GM10266 (cell line): ENCODE results near the gene NTN3.
A peak's percentile ranks its signal among the peaks of the same experiment; 100 is the strongest.

Experiments
- DNase-seq: peaks from one replicate; pipeline ENCODE4 v3.0.0; 2012; ENCODE audit errors: extremely low spot score
- TF ChIP-seq, protein P1 (sequence below): IDR thresholded peaks from 2 replicates; pipeline ENCODE4 v1.5.1; 2012; ENCODE audit warnings: mild to moderate bottlenecking, low read depth; ENCODE audit not compliant: control insufficient read depth, insufficient read depth; ENCODE audit errors: missing control alignments

NTN3 gene

GRCh38 chr16:2508722-2509400 is 37.8 kb downstream of the NTN3 start:
- TF ChIP-seq, protein P1, sequence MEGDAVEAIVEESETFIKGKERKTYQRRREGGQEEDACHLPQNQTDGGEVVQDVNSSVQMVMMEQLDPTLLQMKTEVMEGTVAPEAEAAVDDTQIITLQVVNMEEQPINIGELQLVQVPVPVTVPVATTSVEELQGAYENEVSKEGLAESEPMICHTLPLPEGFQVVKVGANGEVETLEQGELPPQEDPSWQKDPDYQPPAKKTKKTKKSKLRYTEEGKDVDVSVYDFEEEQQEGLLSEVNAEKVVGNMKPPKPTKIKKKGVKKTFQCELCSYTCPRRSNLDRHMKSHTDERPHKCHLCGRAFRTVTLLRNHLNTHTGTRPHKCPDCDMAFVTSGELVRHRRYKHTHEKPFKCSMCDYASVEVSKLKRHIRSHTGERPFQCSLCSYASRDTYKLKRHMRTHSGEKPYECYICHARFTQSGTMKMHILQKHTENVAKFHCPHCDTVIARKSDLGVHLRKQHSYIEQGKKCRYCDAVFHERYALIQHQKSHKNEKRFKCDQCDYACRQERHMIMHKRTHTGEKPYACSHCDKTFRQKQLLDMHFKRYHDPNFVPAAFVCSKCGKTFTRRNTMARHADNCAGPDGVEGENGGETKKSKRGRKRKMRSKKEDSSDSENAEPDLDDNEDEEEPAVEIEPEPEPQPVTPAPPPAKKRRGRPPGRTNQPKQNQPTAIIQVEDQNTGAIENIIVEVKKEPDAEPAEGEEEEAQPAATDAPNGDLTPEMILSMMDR, result no peak
- no peak for DNase-seq

DNA sequence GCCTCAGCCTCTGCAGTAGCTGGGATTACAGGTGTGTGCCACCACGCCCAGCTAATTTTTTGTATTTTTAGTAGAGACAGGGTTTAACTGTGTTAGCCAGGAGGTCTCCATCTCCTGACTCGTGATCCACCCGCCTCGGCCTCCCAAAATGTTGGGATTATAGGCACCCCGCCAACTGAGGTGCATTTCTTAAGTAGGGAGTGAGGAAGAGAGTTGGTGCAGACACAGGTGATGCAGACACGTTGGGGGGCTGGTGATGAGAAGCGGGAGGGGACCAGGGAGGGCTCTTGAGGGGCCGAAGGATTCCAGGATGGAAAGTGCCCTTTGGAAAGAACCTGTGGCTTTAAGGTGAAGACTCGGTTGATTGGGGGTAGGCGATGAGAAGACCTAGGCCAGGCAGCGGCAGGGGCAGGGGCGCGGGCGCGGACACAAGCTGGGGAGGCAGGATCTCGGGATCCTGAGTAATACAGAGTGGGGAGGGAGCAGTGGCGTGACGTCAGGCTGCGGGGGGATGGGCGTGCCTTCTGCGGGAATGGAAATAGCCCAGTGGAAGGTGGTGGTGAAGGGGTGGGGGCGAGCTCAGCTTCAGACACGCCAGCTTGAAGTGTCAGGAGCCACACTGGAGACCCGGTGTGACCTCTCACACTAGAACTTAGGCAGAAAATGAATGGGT is 40.2 kb downstream of the NTN3 start:
- TF ChIP-seq, protein P1, result no peak
- DNase-seq, result no peak

GRCh38 chr16:2511996-2512734 is 41.1 kb downstream of the NTN3 start:
- DNase-seq, result no peak
- TF ChIP-seq, protein P1, result no peak

GRCh38 chr16:2512735-2513404 is 41.8 kb downstream of the NTN3 start:
- TF ChIP-seq, protein P1, result peak; percentile 30
- DNase-seq, result no peak

GRCh38 chr16:2513405-2514332 is 42.6 kb downstream of the NTN3 start, which contains the start of gene ATP6V0C:
Gene ATP6V0C (plus strand): TSS chr16:2513952. CDS start chr16:2514104, 152 bp downstream.
- TF ChIP-seq, protein P1, result no peak
- peak; percentile 98 for DNase-seq
